Prostate gland (tissue), 2 donors: ENCODE data around the gene NEK10. TPM values are rescaled to one million over a fixed set of nuclear protein-coding genes. Genes with fewer than 3 reads are reported as not detected.

Experiments
- DNase-seq: peaks from one replicate; pipeline ENCODE4 v3.0.0-alpha.2; 2019; ENCODE audit warnings: low spot score
- H3K27ac ChIP-seq, 2 donors: fragments of 200-600 bp; sonication (generic); 2 replicates each; pipeline ENCODE4 v1.5.1; 2017 to 2019
- H3K27me3 ChIP-seq: fragments of 200-600 bp; sonication (generic); replicated peaks from 2 replicates; pipeline ENCODE4 v1.5.1; 2019; ENCODE audit not compliant: insufficient read depth
- H3K36me3 ChIP-seq, 2 donors: fragments of 200-600 bp; sonication (generic); 1 replicate in 1 of 2; 2 replicates in 1 of 2; pipeline versions ENCODE4 v1.5.1 to v1.8.1; 2017 to 2019
- H3K4me1 ChIP-seq: fragments of 200-600 bp; sonication (generic); replicated peaks from 2 replicates; pipeline ENCODE4 v1.5.1; 2019
- H3K4me3 ChIP-seq, 2 donors: fragments of 200-600 bp; sonication (generic); 2 replicates each; pipeline ENCODE4 v1.5.1; 2017 to 2019
- H3K9me3 ChIP-seq: fragments of 200-600 bp; sonication (generic); 2 replicates; pipeline ENCODE4 v1.5.1; 2017
- POLR2A ChIP-seq: fragments of 450-650 bp; IDR thresholded peaks from one replicate; pipeline ENCODE4 v1.6.1; 2016; ENCODE audit warnings: antibody characterized with exemption, mild to moderate bottlenecking
- POLR2AphosphoS5 ChIP-seq: sonication (generic); formaldehyde crosslinking; IDR thresholded peaks from one replicate; pipeline ENCODE4 v1.6.1; 2017; ENCODE audit warnings: antibody characterized with exemption
- WGBS: methylation state at CpG from one replicate; pipeline ENCODE4 v1.1.5; 2018; 5-methylcytosine and 5-hydroxymethylcytosine counted together
- intact Hi-C: fragments of 100-400 bp; cut with DNase I; formaldehyde crosslinking; loops from one replicate; pipeline ENCODE4 v1.14.2; 2022
- total RNA-seq, 2 donors: library from RNA; depleted of rRNA; stranded (reverse); fragments of >200 nt; gene quantifications; one replicate each; pipeline ENCODE4 v1.1.0, GENCODE V29; 2016
- TF ChIP-seq, protein P1 (sequence below), 4 experiments: fragments of 200-600 bp in 2 of 4; fragments of 450-650 bp in 2 of 4; sonication (generic) in 2 of 4; IDR thresholded peaks; 1 replicate in 3 of 4; 2 replicates in 1 of 4; pipeline ENCODE4 v1.5.1; 2016 to 2019; ENCODE audit warnings: antibody characterized with exemption in 4 of 4, mild to moderate bottlenecking in 2 of 4, moderate library complexity in 2 of 4

The NEK10 gene
- total RNA-seq, 2 donors from 2014 or later: 8.9 to 9.1 TPM

DNA sequence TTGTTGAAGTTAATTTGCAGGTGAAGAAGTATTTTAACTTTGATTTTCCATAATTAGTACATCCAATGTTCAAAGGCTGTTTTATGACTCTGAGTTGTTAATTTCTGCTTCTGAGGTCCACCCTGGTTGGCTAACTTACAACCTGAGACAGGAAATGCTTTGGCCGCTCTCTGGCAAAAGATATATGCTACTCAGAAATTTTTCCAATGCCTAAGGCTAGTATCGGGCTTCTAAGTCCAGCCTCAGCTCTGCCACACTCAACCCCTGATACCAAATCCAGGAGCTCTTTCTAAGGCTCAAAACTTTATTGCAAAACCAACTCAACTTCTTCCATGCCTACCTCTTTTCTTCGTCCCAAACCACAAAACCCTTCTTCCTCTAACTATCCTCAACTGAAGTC is 192.9 kb downstream of the NEK10 start:
- H3K9me3 ChIP-seq: no peaks in the 10 kb centered on the region
- TF ChIP-seq POLR2AphosphoS5: no peak
- no peak for TF ChIP-seq POLR2A
- TF ChIP-seq, protein P1, sequence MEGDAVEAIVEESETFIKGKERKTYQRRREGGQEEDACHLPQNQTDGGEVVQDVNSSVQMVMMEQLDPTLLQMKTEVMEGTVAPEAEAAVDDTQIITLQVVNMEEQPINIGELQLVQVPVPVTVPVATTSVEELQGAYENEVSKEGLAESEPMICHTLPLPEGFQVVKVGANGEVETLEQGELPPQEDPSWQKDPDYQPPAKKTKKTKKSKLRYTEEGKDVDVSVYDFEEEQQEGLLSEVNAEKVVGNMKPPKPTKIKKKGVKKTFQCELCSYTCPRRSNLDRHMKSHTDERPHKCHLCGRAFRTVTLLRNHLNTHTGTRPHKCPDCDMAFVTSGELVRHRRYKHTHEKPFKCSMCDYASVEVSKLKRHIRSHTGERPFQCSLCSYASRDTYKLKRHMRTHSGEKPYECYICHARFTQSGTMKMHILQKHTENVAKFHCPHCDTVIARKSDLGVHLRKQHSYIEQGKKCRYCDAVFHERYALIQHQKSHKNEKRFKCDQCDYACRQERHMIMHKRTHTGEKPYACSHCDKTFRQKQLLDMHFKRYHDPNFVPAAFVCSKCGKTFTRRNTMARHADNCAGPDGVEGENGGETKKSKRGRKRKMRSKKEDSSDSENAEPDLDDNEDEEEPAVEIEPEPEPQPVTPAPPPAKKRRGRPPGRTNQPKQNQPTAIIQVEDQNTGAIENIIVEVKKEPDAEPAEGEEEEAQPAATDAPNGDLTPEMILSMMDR (IDR thresholded peaks at IDR 0.05): no peak
- no peaks in the 10 kb centered on the region for H3K4me1 ChIP-seq
- no peak overlapping the region for H3K27ac ChIP-seq
- H3K27me3 ChIP-seq: no peaks in the 10 kb centered on the region
- no peaks in the 10 kb centered on the region for H3K36me3 ChIP-seq
- WGBS: 84% methylated on average over 3 of the region's 3 CpGs
- no peak overlapping the region for H3K4me3 ChIP-seq
- no peak for DNase-seq
- intact Hi-C loops: no loop called here

DNA sequence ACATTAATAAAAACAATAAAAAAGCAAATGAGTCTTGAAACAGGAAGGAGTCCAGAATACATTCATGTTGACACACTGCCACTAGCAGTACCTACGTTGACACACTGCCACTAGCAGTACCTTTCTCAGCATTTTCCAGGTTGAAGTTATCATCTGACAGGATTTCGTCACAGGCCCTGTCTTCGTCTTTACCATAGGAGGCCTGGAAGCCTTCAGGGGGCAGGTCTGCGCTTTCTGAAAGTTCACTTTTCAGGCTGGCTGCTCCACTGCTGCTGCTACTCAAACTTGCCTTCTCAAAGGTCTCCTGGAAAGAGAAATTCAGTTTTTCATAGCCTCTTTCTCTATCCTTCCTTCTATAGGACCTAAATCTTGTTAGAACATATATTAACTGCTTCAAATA is 194.7 kb downstream of the NEK10 start:
- intact Hi-C loops: no loop called here
- no peak overlapping the region for H3K27ac ChIP-seq

GRCh38 chr3:27171113-27171512 is 198.1 kb downstream of the NEK10 start:
- Histone ChIP-seq H3K27ac (no peak overlapping the region), H3K4me1 (no peaks in the 10 kb centered on the region), H3K27me3 (no peaks in the 10 kb centered on the region), H3K4me3 (no peak overlapping the region), H3K36me3 (no peaks in the 10 kb centered on the region), H3K9me3 (no peaks in the 10 kb centered on the region)
- 83% methylated on average over 2 of the region's 2 CpGs for WGBS
- intact Hi-C loops: no loop called here
- no peak for DNase-seq
- TF ChIP-seq, protein P1 (IDR thresholded peaks at IDR 0.05): no peak
- TF ChIP-seq POLR2AphosphoS5 (no peak), POLR2A (no peak)

More for the DNA sequence above, 194.7 kb downstream of the NEK10 start:
- no peak for DNase-seq
- 87% methylated on average over 4 of the region's 4 CpGs for WGBS
- Histone ChIP-seq H3K27me3 (no peaks in the 10 kb centered on the region), H3K4me3 (no peak overlapping the region), H3K9me3 (no peaks in the 10 kb centered on the region), H3K4me1 (no peaks in the 10 kb centered on the region), H3K36me3 (no peaks in the 10 kb centered on the region)
- TF ChIP-seq, protein P1 (IDR thresholded peaks at IDR 0.05): no peak
- no peak for TF ChIP-seq POLR2A
- TF ChIP-seq POLR2AphosphoS5: no peak

GRCh38 chr3:27166888-27167287 is 202.3 kb downstream of the NEK10 start:
- no peak for DNase-seq
- WGBS: 53% methylated on average over 3 of the region's 3 CpGs
- H3K9me3 ChIP-seq: no peaks in the 10 kb centered on the region
- intact Hi-C loops: no loop called here
- no peak overlapping the region for H3K4me3 ChIP-seq
- no peaks in the 10 kb centered on the region for H3K36me3 ChIP-seq
- H3K4me1 ChIP-seq: no peaks in the 10 kb centered on the region
- TF ChIP-seq POLR2AphosphoS5 (no peak), POLR2A (no peak)
- TF ChIP-seq, protein P1 (IDR thresholded peaks at IDR 0.05): no peak
- H3K27ac ChIP-seq: no peak overlapping the region
- no peaks in the 10 kb centered on the region for H3K27me3 ChIP-seq

- H3K36me3 ChIP-seq: no peaks in the 10 kb centered on the region
- WGBS: 80% methylated on average over 2 of the region's 2 CpGs
- no peak for DNase-seq
- H3K4me1 ChIP-seq: no peaks in the 10 kb centered on the region
- H3K27ac ChIP-seq: no peak overlapping the region
- H3K4me3 ChIP-seq: no peak overlapping the region
- intact Hi-C loops: no loop called here
- TF ChIP-seq, protein P1 (IDR thresholded peaks at IDR 0.05): no peak
- no peak for TF ChIP-seq POLR2A
- TF ChIP-seq POLR2AphosphoS5: no peak
- no peaks in the 10 kb centered on the region for H3K9me3 ChIP-seq
- H3K27me3 ChIP-seq: no peaks in the 10 kb centered on the region
Observed at GRCh38 chr3:27165321-27165721, 203.9 kb downstream of the NEK10 start.
